ENCODE measurements around the gene TUSC2.

Gene TUSC2

GRCh38 chr3:50354850-50355249 is 26.8 kb upstream of the TUSC2 start:
- no peak for DNase-seq (ENCODE audit: low read depth in 1 of 2, low spot score in 1 of 2)

- DNase-seq (ENCODE audit: low read depth in 1 of 2, low spot score in 1 of 2): no peak
Observed at GRCh38 chr3:50354186-50354764, 26.3 kb upstream of the TUSC2 start.

GRCh38 chr3:50353245-50354004 is 25.4 kb upstream of the TUSC2 start:
- no peak for DNase-seq (ENCODE audit: low read depth in 1 of 2, low spot score in 1 of 2)

- no peak for DNase-seq (ENCODE audit: low read depth in 1 of 2, low spot score in 1 of 2)
Observed at GRCh38 chr3:50352781-50353180, 24.8 kb upstream of the TUSC2 start.

GRCh38 chr3:50351323-50351697 is 23.3 kb upstream of the TUSC2 start:
- no peak for DNase-seq (ENCODE audit: low read depth in 1 of 2, low spot score in 1 of 2)

- peak; percentile 99 for DNase-seq (ENCODE audit: low read depth in 1 of 2, low spot score in 1 of 2)
Observed at GRCh38 chr3:50350527-50351322, 22.7 kb upstream of the TUSC2 start, which contains the start of the genes CYB561D2 and NPRL2. Gene CYB561D2, plus strand, starts transcription at chr3:50350862. Its CDS starts 572 bp downstream, at chr3:50351434. Gene NPRL2, minus strand, starts transcription at chr3:50350775. Its CDS starts 123 bp downstream, at chr3:50350652.

- no peak for DNase-seq (ENCODE audit: low read depth in 1 of 2, low spot score in 1 of 2)
Observed at GRCh38 chr3:50350213-50350526, 22.1 kb upstream of the TUSC2 start.

GRCh38 chr3:50347187-50347813 is 19.3 kb upstream of the TUSC2 start:
- peak; percentile 60 to 67 for DNase-seq (ENCODE audit: low read depth in 1 of 2, low spot score in 1 of 2)

- peak; percentile 49 to 67 for DNase-seq (ENCODE audit: low read depth in 1 of 2, low spot score in 1 of 2)
Observed at GRCh38 chr3:50345586-50346234, 17.7 kb upstream of the TUSC2 start, which contains the start of gene ZMYND10. Gene ZMYND10, minus strand, starts transcription at chr3:50345732. Its CDS starts 153 bp downstream, at chr3:50345579.

GRCh38 chr3:50345008-50345407 is 17.0 kb upstream of the TUSC2 start:
- no peak for DNase-seq (ENCODE audit: low read depth in 1 of 2, low spot score in 1 of 2)

- DNase-seq (ENCODE audit: low read depth in 1 of 2, low spot score in 1 of 2): no peak
Observed at GRCh38 chr3:50342813-50343633, 15.0 kb upstream of the TUSC2 start.

GRCh38 chr3:50341996-50342650 is 14.1 kb upstream of the TUSC2 start:
- no peak for DNase-seq (ENCODE audit: low read depth in 1 of 2, low spot score in 1 of 2)

- DNase-seq (ENCODE audit: low read depth in 1 of 2, low spot score in 1 of 2): no peak
Observed at GRCh38 chr3:50341537-50341936, 13.5 kb upstream of the TUSC2 start.

GRCh38 chr3:50340448-50341329 is 12.7 kb upstream of the TUSC2 start, which contains the start of gene RASSF1:
Gene RASSF1, minus strand, starts transcription at chr3:50340836. Its CDS starts 31 bp downstream, at chr3:50340805.
- peak in 1 of 2 donors; percentile 47 for DNase-seq (ENCODE audit: low read depth in 1 of 2, low spot score in 1 of 2)

GRCh38 chr3:50340147-50340447 is 12.1 kb upstream of the TUSC2 start:
- no peak for DNase-seq (ENCODE audit: low read depth in 1 of 2, low spot score in 1 of 2)

- no peak for DNase-seq (ENCODE audit: low read depth in 1 of 2, low spot score in 1 of 2)
Observed at GRCh38 chr3:50339485-50340146, 11.6 kb upstream of the TUSC2 start.

GRCh38 chr3:50338965-50339364 is 10.9 kb upstream of the TUSC2 start:
- no peak for DNase-seq (ENCODE audit: low read depth in 1 of 2, low spot score in 1 of 2)
